Activated CD4-positive, alpha-beta T cell treated with anti-CD3 and anti-CD28 coated beads, Interleukin-2, amount 50 U/mL, for 1 hour (primary cell): ENCODE results near the gene IL2RA.
"Not testable (repeated sequence)": the region's sequence is repeated elsewhere in the genome, so short reads cannot be mapped to it uniquely, and the experiment has no call there.

Source experiments
- DNase-seq: peaks from one replicate; pipeline ENCODE4 v3.0.0-alpha.2; 2020

IL2RA gene

DNA sequence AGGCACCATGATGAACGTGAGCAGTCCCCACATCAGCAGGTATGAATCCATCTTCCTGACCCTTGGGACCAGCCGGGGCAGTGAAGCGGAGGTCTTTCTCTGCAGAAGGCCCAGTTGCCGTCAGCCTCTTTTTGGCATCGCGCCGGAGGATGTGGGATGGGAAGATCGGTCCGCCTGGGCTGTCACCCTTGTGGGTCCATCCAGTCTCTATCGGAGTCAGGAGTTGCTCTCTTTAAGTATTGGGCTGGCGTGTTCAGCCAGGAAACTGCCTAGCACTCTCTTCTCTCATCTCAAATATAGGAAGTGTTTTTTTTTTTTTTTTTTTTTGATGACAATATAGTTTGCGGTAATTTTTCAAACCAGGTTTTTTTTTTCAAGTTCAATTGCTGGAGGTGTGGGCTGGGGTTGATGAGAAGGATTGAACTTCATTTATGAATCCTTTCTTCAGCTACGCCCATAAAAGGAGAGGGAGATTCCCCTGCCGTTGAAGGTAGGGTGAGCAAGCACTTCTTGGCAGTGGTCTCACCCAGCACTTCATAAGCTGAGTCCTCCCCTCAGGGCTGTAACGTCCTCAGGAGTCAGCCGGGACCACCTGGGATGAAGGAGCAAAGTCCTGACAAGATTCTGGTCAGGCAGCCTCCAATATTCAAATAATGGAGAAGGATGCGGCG, at the start of gene IL2RA:
Gene IL2RA (minus strand): TSS at position 267 of the 671 bp plus-strand sequence. CDS start 216 bp downstream, at position 51.
- peak; percentile 44 for DNase-seq

DNA sequence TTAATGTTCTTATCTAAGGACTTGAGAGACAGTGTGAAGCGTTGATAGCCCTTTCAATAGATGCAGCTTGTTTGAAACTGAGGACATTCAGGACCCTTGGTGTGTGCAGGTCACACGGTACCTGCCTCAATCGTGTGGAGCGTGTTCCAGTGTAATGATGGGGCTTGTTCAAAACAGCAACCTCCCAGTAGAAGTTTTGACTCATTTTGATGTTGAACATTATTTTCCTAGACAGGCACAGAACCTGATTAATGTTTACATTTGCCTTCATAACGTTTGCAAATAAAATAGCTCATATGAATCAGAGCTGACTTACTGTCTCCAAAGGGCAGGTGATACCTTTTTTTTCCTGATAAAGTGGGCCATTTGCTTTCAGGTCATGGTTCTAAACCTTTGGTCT, 48.0 kb upstream of the IL2RA start:
- no peak for DNase-seq

DNA sequence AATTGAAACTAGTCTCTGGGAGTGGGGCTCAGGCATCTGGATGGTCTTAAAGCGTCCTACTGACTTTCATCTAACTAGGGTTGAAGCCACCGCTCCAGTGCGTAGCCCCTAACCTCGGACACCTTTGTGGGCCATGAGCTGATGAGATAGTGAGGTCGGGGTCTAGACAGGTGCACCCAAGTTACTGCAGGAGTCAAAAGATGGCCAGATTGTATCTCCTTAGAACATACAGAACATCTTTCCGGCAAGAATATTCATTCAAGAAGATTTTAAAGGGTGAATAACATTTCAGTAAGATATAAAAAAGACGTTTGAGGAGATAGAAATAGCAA, 47.2 kb upstream of the IL2RA start:
- DNase-seq: no peak

DNA sequence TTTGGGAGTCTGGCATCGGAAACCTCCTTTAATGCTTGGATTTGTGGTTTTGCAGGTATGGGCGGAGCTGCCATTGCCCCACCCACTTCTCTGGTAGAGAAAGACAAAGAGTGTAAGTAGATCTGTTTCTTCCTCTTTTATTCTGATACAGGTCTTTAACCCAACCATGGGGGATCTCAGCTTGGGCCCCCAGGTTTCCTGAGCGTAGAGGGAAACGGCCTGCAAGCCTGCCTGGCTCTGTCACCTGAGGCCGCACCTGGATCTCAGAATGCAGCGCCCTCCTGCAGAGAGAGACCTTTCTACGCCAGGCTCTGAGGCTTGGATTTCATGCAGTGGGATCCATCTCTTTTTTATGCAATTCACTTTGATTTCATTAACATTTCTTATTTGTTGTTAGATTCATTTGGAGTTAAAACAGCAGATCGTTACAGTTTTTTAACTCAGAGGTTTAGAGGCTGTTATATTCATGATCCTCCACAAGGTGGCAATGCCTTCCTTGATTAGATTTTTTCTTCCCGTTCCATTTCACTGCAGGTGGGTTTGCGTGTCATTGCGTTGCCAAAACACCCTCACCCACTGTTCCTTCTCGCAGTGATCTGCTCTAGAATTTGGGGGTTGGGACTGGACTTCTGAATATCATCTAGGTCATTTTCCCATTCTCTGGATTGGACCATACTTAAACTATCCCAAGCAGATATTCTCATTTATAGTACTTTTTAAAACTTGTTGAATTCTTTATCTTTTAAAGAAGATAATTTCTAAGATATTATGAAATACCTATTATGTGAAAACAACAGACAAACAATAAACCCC, 46.7 kb upstream of the IL2RA start:
- peak; percentile 13 for DNase-seq

DNA sequence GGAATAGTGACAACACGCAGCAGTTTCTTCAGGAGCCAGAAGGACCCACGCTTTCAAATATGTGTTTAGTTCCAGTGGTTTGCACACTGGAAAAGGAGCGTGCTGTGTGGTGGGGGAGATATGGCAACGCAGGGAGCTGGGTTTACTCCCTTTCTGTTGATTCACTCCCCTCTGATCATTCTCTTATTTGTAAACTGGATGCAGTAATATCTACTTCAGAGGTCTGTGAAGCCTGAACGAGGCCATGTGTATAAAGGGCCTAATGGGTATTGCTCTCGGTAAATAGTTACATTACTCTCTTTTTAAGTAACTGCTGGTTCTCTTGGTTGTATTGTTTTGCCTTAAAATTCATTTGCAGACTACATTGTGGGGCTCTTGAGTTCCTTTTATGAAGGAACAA, 45.9 kb upstream of the IL2RA start:
- no peak for DNase-seq

DNA sequence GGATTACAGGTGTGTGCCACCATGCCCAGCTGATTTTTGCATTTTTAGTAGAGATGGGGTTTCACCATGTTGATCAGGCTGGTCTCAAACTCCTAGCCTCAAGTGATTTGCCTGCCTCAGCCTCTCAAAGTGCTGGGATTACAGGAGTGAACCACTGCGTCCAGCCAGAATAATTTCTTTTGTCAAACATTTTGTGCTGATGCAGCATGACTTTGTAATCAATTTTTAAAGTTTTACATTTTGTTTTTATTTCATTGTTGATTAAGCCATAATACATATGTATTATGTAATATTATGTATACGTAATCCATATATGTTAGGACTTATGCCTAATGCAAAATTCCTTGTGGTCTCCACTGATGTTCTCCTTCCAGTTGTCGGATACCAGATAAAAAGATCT, 45.4 kb upstream of the IL2RA start:
- not testable (repeated sequence) for DNase-seq

- DNase-seq: no peak
Observed at GRCh38 chr10:6103591-6103990, 41.4 kb upstream of the IL2RA start.

- no peak for DNase-seq
Observed at GRCh38 chr10:6102128-6102527, 40.0 kb upstream of the IL2RA start.

GRCh38 chr10:6101181-6101580, 39.0 kb upstream of the IL2RA start:
- DNase-seq: no peak

DNA sequence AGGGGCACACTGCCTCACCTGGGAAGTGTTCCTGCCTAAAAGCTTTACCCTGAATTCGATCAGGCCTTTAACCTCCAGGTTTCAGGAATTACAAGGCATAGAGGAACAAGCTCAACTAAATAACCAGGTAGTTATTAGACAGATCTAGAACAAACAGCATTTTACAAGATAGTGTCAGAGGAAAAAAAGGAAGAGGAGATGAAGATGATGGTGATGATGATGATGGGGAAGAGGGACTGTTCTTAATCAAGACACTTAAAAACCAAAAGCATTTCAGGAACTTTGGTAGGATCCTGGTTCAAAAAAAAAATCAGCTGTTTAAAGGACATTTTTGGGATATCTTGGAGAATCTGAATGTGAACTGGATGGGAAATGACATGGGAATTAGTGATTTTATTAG, 38.2 kb upstream of the IL2RA start:
- no peak for DNase-seq

DNA sequence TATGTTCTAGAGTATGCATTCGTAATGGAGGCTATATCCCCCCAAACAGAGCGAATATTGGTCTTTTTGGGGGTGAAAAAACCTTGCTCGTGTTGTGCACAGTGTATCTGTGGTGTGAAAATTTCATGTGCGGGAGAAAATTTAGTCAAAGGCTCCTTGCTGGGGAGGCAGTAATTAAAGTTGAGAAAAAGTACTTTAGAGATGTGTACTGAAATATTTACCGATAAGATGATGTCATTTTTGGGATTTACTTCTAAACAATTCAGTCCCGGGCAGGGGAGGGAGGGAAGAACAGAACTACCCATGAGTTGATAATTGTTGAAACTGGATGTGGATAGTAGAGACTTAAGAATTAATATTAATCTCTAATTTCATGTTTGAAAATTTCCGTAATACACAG, 36.0 kb upstream of the IL2RA start:
- DNase-seq: no peak

DNA sequence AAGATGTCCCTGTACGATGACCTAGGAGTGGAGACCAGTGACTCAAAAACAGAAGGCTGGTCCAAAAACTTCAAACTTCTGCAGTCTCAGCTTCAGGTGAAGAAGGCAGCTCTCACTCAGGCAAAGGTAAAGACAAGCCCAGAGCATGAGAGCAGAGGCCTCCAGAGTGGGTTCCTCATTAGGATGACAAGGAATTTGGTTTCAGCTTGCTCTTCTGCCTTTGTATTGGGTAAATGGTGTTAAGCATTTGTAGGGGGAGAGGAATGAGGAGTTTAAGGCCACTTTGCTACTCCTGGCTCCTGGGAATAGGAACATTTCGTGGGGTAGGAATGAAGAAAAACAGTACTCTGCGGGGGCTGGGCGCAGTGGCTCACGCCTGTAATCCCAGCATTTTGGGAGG, 34.9 kb upstream of the IL2RA start:
- no peak for DNase-seq

- DNase-seq: no peak
Observed at GRCh38 chr10:6095810-6096570, 33.8 kb upstream of the IL2RA start.

- no peak for DNase-seq
Observed at GRCh38 chr10:6092731-6093130, 30.6 kb upstream of the IL2RA start.

DNA sequence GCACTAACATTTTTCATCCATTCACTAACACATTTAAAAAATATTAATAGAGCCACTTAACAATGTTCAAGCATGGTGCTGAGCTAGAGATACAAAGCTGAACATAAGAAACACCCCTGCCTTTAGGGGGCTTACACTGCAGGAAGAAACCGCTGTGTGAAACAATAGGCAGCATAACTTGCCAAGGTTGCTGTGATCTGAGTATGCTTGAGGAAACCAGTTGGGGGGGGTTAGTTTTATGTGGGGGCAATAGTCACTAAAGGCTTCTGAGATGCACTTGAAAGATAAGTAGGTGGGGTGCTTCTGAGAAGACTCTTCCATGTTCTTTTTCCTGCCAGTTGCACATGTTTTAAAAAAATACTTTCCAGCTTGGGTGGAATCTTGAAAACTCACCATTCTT, 29.5 kb upstream of the IL2RA start:
- DNase-seq: no peak

DNA sequence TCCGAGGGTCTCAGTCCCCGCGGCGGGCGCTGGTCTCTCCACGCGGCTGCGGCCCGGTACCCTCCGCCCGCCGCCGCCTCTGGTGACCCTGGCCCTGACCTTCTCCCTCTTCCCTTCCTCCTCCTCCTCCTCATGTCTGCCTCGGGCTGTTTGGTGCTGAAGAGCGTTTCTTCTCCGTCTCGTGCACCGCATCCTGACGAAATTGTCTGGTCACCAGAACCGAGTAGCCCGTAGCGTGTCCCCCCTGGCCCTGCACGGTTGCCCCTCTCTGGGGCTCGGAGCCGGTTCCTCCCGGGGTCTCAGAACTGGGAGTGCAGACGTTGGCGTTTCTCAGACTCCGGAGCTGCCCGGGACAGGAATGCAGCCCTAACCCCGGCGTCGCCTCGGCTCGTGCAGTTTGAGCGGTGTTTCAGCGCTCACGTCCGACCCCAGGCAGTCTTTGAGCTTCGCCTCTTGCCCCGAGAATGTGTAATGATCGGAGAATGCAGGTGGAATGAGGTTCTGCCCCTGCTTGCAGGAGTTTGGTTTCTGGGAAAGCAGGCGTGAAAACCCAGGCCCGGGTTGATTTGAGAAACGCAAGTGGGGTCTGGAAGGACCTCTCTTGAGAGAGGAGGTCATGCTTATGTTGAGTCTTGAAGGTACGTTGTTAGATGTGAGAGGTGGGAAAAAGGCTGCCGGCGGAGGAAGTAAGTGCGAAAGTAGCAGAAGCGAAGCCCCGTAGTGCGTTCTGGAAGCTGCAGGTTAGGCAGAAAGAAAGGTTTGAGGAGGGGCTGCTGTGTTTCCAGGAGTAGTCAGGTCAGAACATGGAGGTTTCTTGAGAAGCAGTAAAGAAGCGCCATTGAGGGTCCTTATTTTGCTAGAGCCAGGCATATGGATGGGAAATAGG, 27.4 kb upstream of the IL2RA start:
- peak; percentile 16 for DNase-seq

- peak; percentile 96 for DNase-seq
Observed at GRCh38 chr10:6088721-6089333, 26.7 kb upstream of the IL2RA start, which contains the start of gene RBM17. TSS of gene RBM17 (plus strand) at chr10:6089034. CDS start at chr10:6097066, 8,032 bp downstream.

- DNase-seq: peak; percentile 84
Observed at GRCh38 chr10:6086375-6087233, 24.4 kb upstream of the IL2RA start.

GRCh38 chr10:6083523-6084475, 21.6 kb upstream of the IL2RA start:
- peak; percentile 23 for DNase-seq
